BLaER1 treated with 17β-estradiol and CSF1 and Interleukin-3, amounts not matched to agents 10 nM and 100 nM (cell line): ENCODE measurements around the gene APOC4.
A peak's percentile ranks its signal among the peaks of the same experiment; 100 is the strongest.
"Not testable (repeated sequence)": the region's sequence is repeated elsewhere in the genome, so short reads cannot be mapped to it uniquely, and the experiment has no call there.

Experiments
- H3K27ac ChIP-seq, 11 experiments: shearing (Covaris generic); formaldehyde crosslinking; 2 replicates each; pipeline ENCODE4 v1.8.1; 2022
- H3K27me3 ChIP-seq, 11 experiments: shearing (Covaris generic); formaldehyde crosslinking; 2 replicates each; pipeline ENCODE4 v1.8.1; 2022
- H3K36me3 ChIP-seq, 11 experiments: shearing (Covaris generic); formaldehyde crosslinking; 2 replicates each; pipeline ENCODE4 v1.8.1; 2022
- H3K4me1 ChIP-seq, 10 experiments: shearing (Covaris generic); formaldehyde crosslinking; 2 replicates each; pipeline ENCODE4 v1.8.1; 2022
- H3K4me2 ChIP-seq, 11 experiments: shearing (Covaris generic); formaldehyde crosslinking; 2 replicates each; pipeline ENCODE4 v1.8.1; 2022
- H3K4me3 ChIP-seq, 10 experiments: shearing (Covaris generic); formaldehyde crosslinking; 2 replicates each; pipeline ENCODE4 v1.8.1; 2022
- H3K9ac ChIP-seq, 11 experiments: shearing (Covaris generic); formaldehyde crosslinking; 2 replicates each; pipeline ENCODE4 v1.8.1; 2022
- H3K9me3 ChIP-seq, 11 experiments: shearing (Covaris generic); formaldehyde crosslinking; replicated peaks in 1 of 11; 2 replicates each; pipeline ENCODE4 v1.8.1; 2022
- H4K20me1 ChIP-seq, 11 experiments: shearing (Covaris generic); formaldehyde crosslinking; 2 replicates each; pipeline ENCODE4 v1.8.1; 2022
- Cebpa-rat ChIP-seq, 11 experiments: shearing (Covaris generic); IDR thresholded peaks; 2 replicates each; pipeline ENCODE4 v1.8.1; 2022

Gene APOC4

GRCh38 chr19:44960906-44961728 is 19.1 kb downstream of the APOC4 start:
- H4K20me1 ChIP-seq, result peaks cover 58 to 85% (median 68%) of the 10 kb centered on the region in 11 experiments
- H3K9ac ChIP-seq, result peak overlapping the region; percentile 2 to 99 (median 58); a peak in 19 of 22 replicates
- no peaks in the 10 kb centered on the region for H3K27me3 ChIP-seq
- no peak overlapping the region for H3K4me3 ChIP-seq
- H3K9me3 ChIP-seq, result no peaks in the 10 kb centered on the region
- peaks cover 56 to 87% (median 71%) of the 10 kb centered on the region in 11 experiments for H3K36me3 ChIP-seq
- no peak overlapping the region for H3K27ac ChIP-seq
- peaks cover 37 to 56% (median 50%) of the 10 kb centered on the region in 10 experiments for H3K4me1 ChIP-seq
- no peak for TF ChIP-seq Cebpa-rat (IDR thresholded peaks at IDR 0.05)
- H3K4me2 ChIP-seq, result peak overlapping the region in 8 of 11 experiments; percentile 2 to 57 (median 40); a peak in 8 of 22 replicates

GRCh38 chr19:44961821-44962220 is 19.8 kb downstream of the APOC4 start:
- no peaks in the 10 kb centered on the region for H3K9me3 ChIP-seq
- H3K27me3 ChIP-seq, result no peaks in the 10 kb centered on the region
- H4K20me1 ChIP-seq, result peaks cover 51 to 83% (median 68%) of the 10 kb centered on the region in 11 experiments
- no peak for TF ChIP-seq Cebpa-rat (IDR thresholded peaks at IDR 0.05)
- peaks cover 62 to 94% (median 78%) of the 10 kb centered on the region in 11 experiments for H3K36me3 ChIP-seq
- H3K27ac ChIP-seq, result no peak overlapping the region
- peaks cover 30 to 49% (median 43%) of the 10 kb centered on the region in 10 experiments for H3K4me1 ChIP-seq
- H3K9ac ChIP-seq, result peak overlapping the region in 2 of 11 experiments; percentile 59 to 97; a peak in 1 of 22 replicates
- H3K4me3 ChIP-seq, result no peak overlapping the region
- H3K4me2 ChIP-seq, result peak overlapping the region in 2 of 11 experiments; percentile 44 to 57; a peak in 2 of 22 replicates

GRCh38 chr19:44968118-44968517 is 26.1 kb downstream of the APOC4 start:
- H3K9ac ChIP-seq, result peak overlapping the region in 1 of 11 experiments; percentile 13; a peak in 1 of 22 replicates

GRCh38 chr19:44968670-44969069 is 26.6 kb downstream of the APOC4 start:
- Histone ChIP-seq H3K9me3 (no peaks in the 10 kb centered on the region), H3K9ac (peak overlapping the region in 3 of 11 experiments; percentile 13 to 21 (median 16); a peak in 4 of 22 replicates), H3K27me3 (no peaks in the 10 kb centered on the region), H3K4me1 (peaks cover 0 to 5% (median 0%) of the 10 kb centered on the region in 10 experiments; a peak in 2 of 20 replicates), H4K20me1 (peaks cover 23 to 77% (median 50%) of the 10 kb centered on the region in 11 experiments; a peak in 19 of 22 replicates), H3K4me2 (no peak overlapping the region), H3K27ac (no peak overlapping the region), H3K4me3 (no peak overlapping the region), H3K36me3 (peaks cover 77 to 99% (median 90%) of the 10 kb centered on the region in 11 experiments)
- no peak for TF ChIP-seq Cebpa-rat (IDR thresholded peaks at IDR 0.05)

More at GRCh38 chr19:44968118-44968517, 26.1 kb downstream of the APOC4 start:
- no peak for TF ChIP-seq Cebpa-rat (IDR thresholded peaks at IDR 0.05)
- no peaks in the 10 kb centered on the region for H3K9me3 ChIP-seq
- peaks cover 0 to 2% (median 0%) of the 10 kb centered on the region in 10 experiments; a peak in 2 of 20 replicates for H3K4me1 ChIP-seq
- H3K4me3 ChIP-seq, result no peak overlapping the region
- peaks cover 23 to 73% (median 46%) of the 10 kb centered on the region in 11 experiments; a peak in 19 of 22 replicates for H4K20me1 ChIP-seq
- H3K27ac ChIP-seq, result no peak overlapping the region
- H3K4me2 ChIP-seq, result no peak overlapping the region
- H3K27me3 ChIP-seq, result no peaks in the 10 kb centered on the region
- peaks cover 74 to 99% (median 85%) of the 10 kb centered on the region in 11 experiments for H3K36me3 ChIP-seq

- Histone ChIP-seq H3K4me2 (no peak overlapping the region), H3K27ac (no peak overlapping the region), H3K4me1 (peaks cover 0 to 5% (median 0%) of the 10 kb centered on the region in 10 experiments; a peak in 2 of 20 replicates), H3K9me3 (no peaks in the 10 kb centered on the region), H3K4me3 (no peak overlapping the region), H3K27me3 (no peaks in the 10 kb centered on the region), H4K20me1 (peaks cover 23 to 77% (median 50%) of the 10 kb centered on the region in 11 experiments; a peak in 20 of 22 replicates), H3K36me3 (peaks cover 77 to 99% (median 90%) of the 10 kb centered on the region in 11 experiments), H3K9ac (no peak overlapping the region)
- TF ChIP-seq Cebpa-rat (IDR thresholded peaks at IDR 0.05), result no peak
Measured at GRCh38 chr19:44969437-44969836, 27.4 kb downstream of the APOC4 start.

GRCh38 chr19:44971451-44971850 is 29.4 kb downstream of the APOC4 start:
- peaks cover 23 to 78% (median 43%) of the 10 kb centered on the region in 11 experiments; a peak in 20 of 22 replicates for H4K20me1 ChIP-seq
- not testable (repeated sequence) for H3K9ac ChIP-seq, H3K9me3 ChIP-seq, H3K4me3 ChIP-seq, H3K27me3 ChIP-seq, H3K27ac ChIP-seq, H3K4me2 ChIP-seq, H3K4me1 ChIP-seq
- H3K36me3 ChIP-seq, result peaks cover 78 to 99% (median 90%) of the 10 kb centered on the region in 11 experiments

GRCh38 chr19:44972802-44973201 is 30.8 kb downstream of the APOC4 start:
- peaks cover 0 to 5% (median 0%) of the 10 kb centered on the region in 10 experiments; a peak in 2 of 20 replicates for H3K4me1 ChIP-seq
- H3K9me3 ChIP-seq, result no peaks in the 10 kb centered on the region
- peaks cover 23 to 80% (median 40%) of the 10 kb centered on the region in 11 experiments; a peak in 20 of 22 replicates for H4K20me1 ChIP-seq
- no peaks in the 10 kb centered on the region for H3K27me3 ChIP-seq
- peak overlapping the region in 5 of 11 experiments; percentile 15 to 40 (median 31); a peak in 3 of 22 replicates for H3K9ac ChIP-seq
- peaks cover 81 to 99% (median 90%) of the 10 kb centered on the region in 11 experiments for H3K36me3 ChIP-seq
- no peak overlapping the region for H3K27ac ChIP-seq
- no peak overlapping the region for H3K4me3 ChIP-seq
- no peak for TF ChIP-seq Cebpa-rat (IDR thresholded peaks at IDR 0.05)
- H3K4me2 ChIP-seq, result no peak overlapping the region

GRCh38 chr19:44973982-44974735 is 32.1 kb downstream of the APOC4 start:
- no peak for TF ChIP-seq Cebpa-rat (IDR thresholded peaks at IDR 0.05)
- Histone ChIP-seq H3K4me1 (peaks cover 0 to 5% (median 0%) of the 10 kb centered on the region in 10 experiments; a peak in 2 of 20 replicates), H3K27ac (no peak overlapping the region; a peak in 1 of 22 replicates), H3K27me3 (no peaks in the 10 kb centered on the region), H3K9me3 (no peaks in the 10 kb centered on the region), H3K9ac (no peak overlapping the region), H4K20me1 (peaks cover 10 to 66% (median 32%) of the 10 kb centered on the region in 11 experiments; a peak in 19 of 22 replicates), H3K36me3 (peaks cover 81 to 99% (median 90%) of the 10 kb centered on the region in 11 experiments), H3K4me3 (no peak overlapping the region), H3K4me2 (no peak overlapping the region)
